Fibroblast of mammary gland (primary cell): ENCODE measurements around the gene ARMC3.
A peak's percentile ranks its signal among the peaks of the same experiment; 100 is the strongest.

ENCODE experiments used
- DNase-seq: peaks from one replicate; pipeline ENCODE4 v3.0.0-alpha.2; 2010; ENCODE audit warnings: low read depth
- H3K4me3 ChIP-seq: 2 replicates; pipeline ENCODE4 v1.5.1; 2011; ENCODE audit warnings: low read depth, mild to moderate bottlenecking, low read length, moderate library complexity; ENCODE audit not compliant: control insufficient read depth
- TF ChIP-seq, protein P1 (sequence below): conservative IDR thresholded peaks from 2 replicates; pipeline ENCODE4 v1.5.1; 2011; ENCODE audit warnings: low read depth, low read length, inconsistent platforms; ENCODE audit not compliant: control insufficient read depth, insufficient read depth

The ARMC3 gene, protein sequence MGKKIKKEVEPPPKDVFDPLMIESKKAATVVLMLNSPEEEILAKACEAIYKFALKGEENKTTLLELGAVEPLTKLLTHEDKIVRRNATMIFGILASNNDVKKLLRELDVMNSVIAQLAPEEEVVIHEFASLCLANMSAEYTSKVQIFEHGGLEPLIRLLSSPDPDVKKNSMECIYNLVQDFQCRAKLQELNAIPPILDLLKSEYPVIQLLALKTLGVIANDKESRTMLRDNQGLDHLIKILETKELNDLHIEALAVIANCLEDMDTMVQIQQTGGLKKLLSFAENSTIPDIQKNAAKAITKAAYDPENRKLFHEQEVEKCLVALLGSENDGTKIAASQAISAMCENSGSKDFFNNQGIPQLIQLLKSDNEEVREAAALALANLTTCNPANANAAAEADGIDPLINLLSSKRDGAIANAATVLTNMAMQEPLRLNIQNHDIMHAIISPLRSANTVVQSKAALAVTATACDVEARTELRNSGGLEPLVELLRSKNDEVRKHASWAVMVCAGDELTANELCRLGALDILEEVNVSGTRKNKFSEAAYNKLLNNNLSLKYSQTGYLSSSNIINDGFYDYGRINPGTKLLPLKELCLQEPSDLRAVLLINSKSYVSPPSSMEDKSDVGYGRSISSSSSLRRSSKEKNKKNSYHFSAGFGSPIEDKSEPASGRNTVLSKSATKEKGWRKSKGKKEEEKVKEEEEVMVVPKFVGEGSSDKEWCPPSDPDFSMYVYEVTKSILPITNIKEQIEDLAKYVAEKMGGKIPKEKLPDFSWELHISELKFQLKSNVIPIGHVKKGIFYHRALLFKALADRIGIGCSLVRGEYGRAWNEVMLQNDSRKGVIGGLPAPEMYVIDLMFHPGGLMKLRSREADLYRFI

DNA sequence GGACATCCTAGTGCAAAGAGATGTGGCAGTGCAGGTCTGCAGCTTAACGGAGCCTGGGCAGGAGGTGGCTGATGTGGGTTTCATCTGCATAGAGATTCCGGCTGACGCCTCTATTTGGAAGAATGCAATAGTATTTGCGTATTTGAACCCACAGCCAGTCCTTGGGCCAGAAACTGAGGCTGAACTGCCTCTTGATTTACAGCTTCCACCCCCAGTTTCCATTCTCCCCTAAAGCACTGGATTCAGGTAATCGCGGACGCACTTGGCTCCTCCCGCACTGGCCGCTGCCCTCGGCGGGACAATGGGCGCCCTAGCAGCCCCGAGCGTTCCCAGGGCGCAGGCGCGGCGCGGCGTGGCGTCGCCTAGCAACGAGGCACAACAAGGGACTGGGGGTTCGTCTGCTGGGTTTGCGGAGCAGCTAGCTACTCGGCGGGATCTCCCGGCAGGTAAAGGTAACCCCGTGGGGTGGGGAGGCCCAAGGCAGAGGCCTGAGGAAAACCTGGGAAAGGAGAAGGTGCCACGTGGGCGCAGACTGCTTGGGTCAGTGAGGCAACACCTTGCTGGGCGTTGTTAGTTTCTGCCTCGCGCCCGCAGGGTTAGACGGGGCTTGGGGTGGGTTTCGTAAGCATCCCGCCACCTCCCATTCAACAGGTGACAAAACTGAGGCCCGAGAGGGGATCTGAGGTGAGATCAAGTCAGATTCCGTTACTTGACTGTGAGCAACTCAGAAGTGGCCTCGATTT lies at the start of gene ARMC3:
Gene ARMC3 (plus strand): TSS at position 393 of the 743 bp plus-strand sequence. CDS start 3,944 bp downstream, outside the sequence.
- TF ChIP-seq, protein P1, sequence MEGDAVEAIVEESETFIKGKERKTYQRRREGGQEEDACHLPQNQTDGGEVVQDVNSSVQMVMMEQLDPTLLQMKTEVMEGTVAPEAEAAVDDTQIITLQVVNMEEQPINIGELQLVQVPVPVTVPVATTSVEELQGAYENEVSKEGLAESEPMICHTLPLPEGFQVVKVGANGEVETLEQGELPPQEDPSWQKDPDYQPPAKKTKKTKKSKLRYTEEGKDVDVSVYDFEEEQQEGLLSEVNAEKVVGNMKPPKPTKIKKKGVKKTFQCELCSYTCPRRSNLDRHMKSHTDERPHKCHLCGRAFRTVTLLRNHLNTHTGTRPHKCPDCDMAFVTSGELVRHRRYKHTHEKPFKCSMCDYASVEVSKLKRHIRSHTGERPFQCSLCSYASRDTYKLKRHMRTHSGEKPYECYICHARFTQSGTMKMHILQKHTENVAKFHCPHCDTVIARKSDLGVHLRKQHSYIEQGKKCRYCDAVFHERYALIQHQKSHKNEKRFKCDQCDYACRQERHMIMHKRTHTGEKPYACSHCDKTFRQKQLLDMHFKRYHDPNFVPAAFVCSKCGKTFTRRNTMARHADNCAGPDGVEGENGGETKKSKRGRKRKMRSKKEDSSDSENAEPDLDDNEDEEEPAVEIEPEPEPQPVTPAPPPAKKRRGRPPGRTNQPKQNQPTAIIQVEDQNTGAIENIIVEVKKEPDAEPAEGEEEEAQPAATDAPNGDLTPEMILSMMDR: no peak

DNA sequence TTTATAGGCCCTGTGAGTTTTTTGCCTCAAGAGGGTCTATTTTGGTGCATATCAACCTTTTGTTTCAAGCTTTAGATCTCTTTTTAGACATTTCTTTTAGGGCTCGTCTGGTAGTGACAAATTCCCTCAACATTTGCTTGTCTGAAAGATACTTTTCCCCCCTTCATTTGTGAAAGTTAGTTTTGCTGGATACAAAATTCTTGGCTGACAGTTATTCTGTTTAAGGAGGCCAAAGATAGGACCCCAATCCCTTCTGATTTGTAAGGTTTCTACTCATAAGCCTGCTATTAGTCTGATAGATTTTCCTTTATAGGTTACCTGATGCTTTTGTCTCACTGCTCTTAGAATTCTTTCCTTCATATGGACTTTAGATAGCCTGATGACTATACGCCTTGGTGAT lies 36.1 kb upstream of the ARMC3 start:
- DNase-seq: no peak
- no peak overlapping the region for H3K4me3 ChIP-seq
- TF ChIP-seq, protein P1: no peak

More for the DNA sequence above, at the start of gene ARMC3:
- peak; percentile 8 for DNase-seq
- peak within 1 kb of the TSS; percentile 38 for H3K4me3 ChIP-seq

DNA sequence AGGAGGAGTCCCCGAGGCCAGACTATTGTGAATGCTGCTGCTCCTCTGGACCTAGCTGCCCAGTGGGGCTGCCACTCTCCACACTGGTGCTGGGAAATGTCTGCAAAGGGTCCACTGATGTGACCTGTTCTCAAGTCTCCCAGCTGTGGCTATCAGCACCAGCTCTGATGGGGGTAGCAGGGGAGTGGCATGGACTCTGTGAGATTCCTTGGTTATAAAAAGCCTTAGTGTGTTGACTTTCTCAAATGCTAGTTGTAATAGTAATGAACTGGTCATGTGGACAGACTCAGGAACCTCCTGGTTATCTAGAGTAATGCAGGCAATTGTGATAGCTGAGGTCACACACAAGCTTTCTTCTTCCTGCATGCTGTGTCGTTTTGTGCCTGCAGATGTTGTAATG lies 34.1 kb upstream of the ARMC3 start:
- DNase-seq: no peak
- H3K4me3 ChIP-seq: no peak overlapping the region
- TF ChIP-seq, protein P1: no peak

DNA sequence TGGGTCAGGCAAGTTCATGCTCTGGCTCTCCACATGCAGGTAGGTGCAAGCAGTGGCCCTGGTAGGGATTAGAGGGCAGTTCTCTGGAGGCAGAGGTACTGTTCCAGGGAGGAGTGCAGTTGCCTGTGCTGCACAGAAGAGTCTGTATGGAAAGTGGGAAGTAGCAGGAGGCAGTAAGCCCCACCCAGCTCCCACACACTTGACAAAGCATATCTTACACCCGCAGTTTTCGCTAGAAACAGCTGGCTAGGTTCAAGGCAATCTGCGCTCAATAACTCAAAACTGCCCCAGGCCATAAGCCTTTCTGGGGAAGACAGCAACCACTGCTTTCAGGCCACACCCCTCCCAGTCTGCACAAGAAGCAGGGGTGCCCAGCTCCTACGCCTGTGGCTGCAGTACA lies 33.1 kb upstream of the ARMC3 start:
- DNase-seq: no peak
- H3K4me3 ChIP-seq: no peak overlapping the region
- TF ChIP-seq, protein P1: no peak

DNA sequence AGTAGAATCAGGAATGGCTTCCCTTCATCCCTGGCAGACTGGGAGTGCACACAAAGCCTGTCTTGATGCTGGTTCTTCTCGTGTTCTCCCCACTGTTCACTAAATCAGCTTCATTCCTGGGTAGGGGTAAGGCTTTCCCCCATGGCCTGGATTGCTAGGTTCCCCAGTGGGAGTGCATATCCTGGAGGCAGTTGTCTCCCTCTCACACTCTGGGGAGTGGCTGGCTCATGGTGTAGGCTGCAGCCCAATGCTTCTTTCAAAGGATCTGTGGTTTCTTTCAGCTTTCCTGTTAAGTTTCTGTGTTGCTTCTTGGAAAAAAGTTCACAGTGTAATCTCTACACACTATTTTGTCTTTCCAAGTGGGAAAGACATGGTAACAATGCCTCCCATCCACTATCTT lies 32.6 kb upstream of the ARMC3 start:
- no peak overlapping the region for H3K4me3 ChIP-seq
- TF ChIP-seq, protein P1: no peak
- DNase-seq: no peak

DNA sequence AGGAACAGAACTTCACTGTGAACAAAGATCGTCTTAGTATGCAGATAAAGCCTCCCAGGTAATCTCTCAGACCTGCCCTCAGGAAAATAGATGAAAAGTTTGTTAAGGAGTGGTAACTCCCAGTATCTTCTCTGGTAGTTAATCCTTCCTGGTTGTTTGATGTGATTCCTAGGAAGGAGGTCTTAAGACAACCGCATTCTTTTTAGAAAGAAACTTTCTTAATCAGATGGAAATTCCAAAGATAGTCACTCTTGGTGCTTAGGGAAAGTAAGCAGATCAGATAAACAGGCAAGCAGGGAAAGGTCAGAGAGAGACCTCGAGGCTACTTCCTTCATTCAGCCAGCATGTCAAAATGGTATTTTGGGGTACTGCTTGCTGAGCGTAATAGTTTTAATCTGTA lies 30.5 kb upstream of the ARMC3 start:
- no peak for DNase-seq
- no peak overlapping the region for H3K4me3 ChIP-seq
- TF ChIP-seq, protein P1: no peak
